MM.1S (cell line): ENCODE measurements around the gene BRF1.

Experiments
- DNase-seq: peaks from one replicate; pipeline ENCODE4 v3.0.0-alpha.2; 2015
- H2AFZ ChIP-seq: fragments of 300-600 bp; sonication (generic); 2 replicates; pipeline ENCODE4 v1.6.0; 2016; ENCODE audit warnings: antibody characterized with exemption, low read length
- H3F3A ChIP-seq: fragments of 300-600 bp; sonication (generic); 2 replicates; pipeline ENCODE4 v1.6.1; 2016; ENCODE audit warnings: mild to moderate bottlenecking, antibody characterized with exemption, low read length, moderate library complexity, mixed read lengths; ENCODE audit not compliant: insufficient read depth
- H3K27ac ChIP-seq: fragments of 300-600 bp; sonication (generic); 2 replicates; pipeline ENCODE4 v1.5.1; 2016; ENCODE audit warnings: mild to moderate bottlenecking, low read length
- H3K27me3 ChIP-seq: fragments of 300-600 bp; sonication (generic); replicated peaks from 2 replicates; pipeline ENCODE4 v1.6.0; 2016; ENCODE audit warnings: low read length; ENCODE audit not compliant: insufficient read depth
- H3K36me3 ChIP-seq: fragments of 300-600 bp; sonication (generic); replicated peaks from 2 replicates; pipeline ENCODE4 v1.6.1; 2016; ENCODE audit warnings: mild to moderate bottlenecking, low read length, mixed read lengths; ENCODE audit not compliant: insufficient read depth
- H3K4me1 ChIP-seq: fragments of 300-600 bp; sonication (generic); 2 replicates; pipeline ENCODE4 v1.6.1; 2016; ENCODE audit warnings: low read length, mixed read lengths
- H3K4me2 ChIP-seq: fragments of 300-600 bp; sonication (generic); 2 replicates; pipeline ENCODE4 v1.6.0; 2016; ENCODE audit warnings: low read depth, low read length
- H3K4me3 ChIP-seq: fragments of 300-600 bp; sonication (generic); 2 replicates; pipeline ENCODE4 v1.5.1; 2016; ENCODE audit warnings: low read length, mixed read lengths
- H3K79me2 ChIP-seq: fragments of 300-600 bp; sonication (generic); 2 replicates; pipeline ENCODE4 v1.6.1; 2016; ENCODE audit warnings: mixed run types, low read length, mixed read lengths
- H3K9ac ChIP-seq: fragments of 300-600 bp; sonication (generic); 2 replicates; pipeline ENCODE4 v1.6.1; 2016; ENCODE audit warnings: low read length, mixed read lengths
- H3K9me2 ChIP-seq: fragments of 300-600 bp; sonication (generic); replicated peaks from 2 replicates; pipeline ENCODE4 v1.6.1; 2016; ENCODE audit warnings: mild to moderate bottlenecking, low read length, mixed read lengths; ENCODE audit not compliant: insufficient read depth
- H3K9me3 ChIP-seq: fragments of 300-600 bp; sonication (generic); replicated peaks from 2 replicates; pipeline ENCODE4 v1.6.1; 2016; ENCODE audit warnings: mild to moderate bottlenecking, low read length, mixed read lengths; ENCODE audit not compliant: insufficient read depth
- H4K20me1 ChIP-seq: fragments of 300-600 bp; sonication (generic); 2 replicates; pipeline ENCODE4 v1.6.1; 2016; ENCODE audit warnings: mild to moderate bottlenecking, low read length, moderate library complexity, mixed read lengths; ENCODE audit not compliant: insufficient read depth
- CTCF ChIP-seq: fragments of 300-600 bp; sonication (generic); IDR thresholded peaks from 2 replicates; pipeline ENCODE4 v1.5.1; 2016; ENCODE audit warnings: antibody characterized with exemption, low read length, mixed read lengths
- EZH2 ChIP-seq: fragments of 300-600 bp; sonication (generic); optimal IDR thresholded peaks from 2 replicates; pipeline ENCODE3; 2017; ENCODE audit warnings: low read depth, mild to moderate bottlenecking, antibody characterized with exemption, low read length, mixed read lengths
- EZH2phosphoT487 ChIP-seq: fragments of 300-600 bp; sonication (generic); IDR thresholded peaks from 2 replicates; pipeline ENCODE4 v1.6.1; 2018; ENCODE audit warnings: antibody characterized with exemption, low read length

BRF1 gene

GRCh38 chr14:105337966-105338741 is 37.4 kb upstream of the BRF1 start:
- Histone ChIP-seq H3K9me3 (no peaks in the 10 kb centered on the region), H2AFZ (no peak overlapping the region), H3K4me2 (no peak overlapping the region), H4K20me1 (no peaks in the 10 kb centered on the region), H3K79me2 (no peaks in the 10 kb centered on the region), H3K4me1 (no peaks in the 10 kb centered on the region), H3F3A (no peaks in the 10 kb centered on the region), H3K27ac (no peak overlapping the region), H3K9me2 (no peaks in the 10 kb centered on the region), H3K36me3 (no peaks in the 10 kb centered on the region), H3K4me3 (no peak overlapping the region), H3K9ac (no peak overlapping the region), H3K27me3 (no peaks in the 10 kb centered on the region)
- no peak for DNase-seq
- TF ChIP-seq CTCF (no peak), EZH2phosphoT487 (no peak), EZH2 (no peak)

GRCh38 chr14:105337433-105337832 is 36.6 kb upstream of the BRF1 start:
- H3K79me2 ChIP-seq, result no peaks in the 10 kb centered on the region
- H3K4me2 ChIP-seq, result no peak overlapping the region
- no peaks in the 10 kb centered on the region for H3F3A ChIP-seq

GRCh38 chr14:105336477-105337287 is 35.9 kb upstream of the BRF1 start:
- TF ChIP-seq EZH2phosphoT487, result no peak
- no peak for TF ChIP-seq CTCF
- no peak for TF ChIP-seq EZH2
- H3K9ac ChIP-seq, result no peak overlapping the region
- no peaks in the 10 kb centered on the region for H4K20me1 ChIP-seq

More at GRCh38 chr14:105337433-105337832, 36.6 kb upstream of the BRF1 start:
- no peaks in the 10 kb centered on the region for H3K4me1 ChIP-seq
- no peaks in the 10 kb centered on the region for H3K9me3 ChIP-seq
- no peak overlapping the region for H2AFZ ChIP-seq
- no peaks in the 10 kb centered on the region for H3K36me3 ChIP-seq
- H3K9me2 ChIP-seq, result no peaks in the 10 kb centered on the region
- no peak overlapping the region for H3K27ac ChIP-seq
- H4K20me1 ChIP-seq, result no peaks in the 10 kb centered on the region
- no peak overlapping the region for H3K9ac ChIP-seq
- no peak for DNase-seq
- H3K4me3 ChIP-seq, result no peak overlapping the region
- no peak for TF ChIP-seq EZH2phosphoT487
- TF ChIP-seq CTCF, result no peak
- TF ChIP-seq EZH2, result no peak
- no peaks in the 10 kb centered on the region for H3K27me3 ChIP-seq

More at GRCh38 chr14:105336477-105337287, 35.9 kb upstream of the BRF1 start:
- Histone ChIP-seq H3K4me3 (no peak overlapping the region), H3K79me2 (no peaks in the 10 kb centered on the region), H3K4me1 (no peaks in the 10 kb centered on the region), H3K36me3 (no peaks in the 10 kb centered on the region), H3K27me3 (no peaks in the 10 kb centered on the region), H3K9me2 (no peaks in the 10 kb centered on the region), H3K9me3 (no peaks in the 10 kb centered on the region), H2AFZ (no peak overlapping the region), H3F3A (no peaks in the 10 kb centered on the region), H3K27ac (no peak overlapping the region), H3K4me2 (no peak overlapping the region)
- DNase-seq, result no peak
